IMR-90 (cell line): ENCODE data around the gene CLEC6A. TPM values are rescaled to one million over a fixed set of nuclear protein-coding genes. Genes with fewer than 3 reads are reported as not detected.

ENCODE experiments used
- ATAC-seq: fragments of 200-7000 bp; cut with Tn5 transposase; 2 replicates; pipeline ENCODE4 v1.9.1; 2020; ENCODE audit warnings: low read depth, mild to moderate bottlenecking, moderate library complexity
- BruUV-seq: library from RNA; stranded (reverse); fragments of 400-500 nt; replicated peaks from 2 replicates; lab custom pipeline; 2021; lab: Mats Ljungman, UMichigan
- CTCF ChIA-PET: fragments of 300-600 bp; formaldehyde crosslinking; extraction: SDS; loops from one replicate; lab custom pipeline; 2021; ENCODE audit warnings: antibody characterized with exemption; lab: Yijun Ruan, JAX
- POLR2A ChIA-PET: fragments of 300-600 bp; sonication (Branson Sonifier 250); formaldehyde crosslinking; loops from one replicate; lab custom pipeline; 2022; ENCODE audit warnings: antibody characterized with exemption; ENCODE audit not compliant: unreplicated experiment; lab: Charles Lee
- DNase-seq: peaks from one replicate; pipeline ENCODE4 v3.0.0; 2013
- H2AFZ ChIP-seq: replicated peaks from 2 replicates; pipeline ENCODE3; 2013; ENCODE audit warnings: low read length, mild to moderate bottlenecking; ENCODE audit not compliant: poor library complexity
- H2AK5ac ChIP-seq: 2 replicates; pipeline ENCODE4 v1.6.1; 2013; ENCODE audit warnings: low read depth, low read length, inconsistent platforms
- H2AK9ac ChIP-seq: replicated peaks from 2 replicates; pipeline ENCODE3; 2013; ENCODE audit warnings: mild to moderate bottlenecking, low read depth, low read length, moderate library complexity; ENCODE audit not compliant: poor library complexity
- H2BK120ac ChIP-seq: 2 replicates; pipeline ENCODE4 v1.6.1; 2013; ENCODE audit warnings: low read depth, low read length, inconsistent platforms
- H2BK15ac ChIP-seq: 3 replicates; pipeline ENCODE4 v1.6.1; 2013; ENCODE audit warnings: low read depth, low read length, inconsistent platforms
- H2BK20ac ChIP-seq: 2 replicates; pipeline ENCODE4 v1.6.1; 2013; ENCODE audit warnings: low read depth, mild to moderate bottlenecking, inconsistent platforms, low read length, moderate library complexity
- H2BK5ac ChIP-seq: 2 replicates; pipeline ENCODE4 v1.6.1; 2013; ENCODE audit warnings: mild to moderate bottlenecking, low read depth, low read length, inconsistent platforms; ENCODE audit not compliant: poor library complexity, severe bottlenecking
- H3K14ac ChIP-seq: replicated peaks from 2 replicates; pipeline ENCODE4 v1.6.1; 2013; ENCODE audit warnings: low read depth, low read length, inconsistent platforms
- H3K18ac ChIP-seq: 2 replicates; pipeline ENCODE4 v1.6.1; 2013; ENCODE audit warnings: low read depth, low read length, control low read depth
- H3K23ac ChIP-seq: 2 replicates; pipeline ENCODE4 v1.6.1; 2013; ENCODE audit warnings: low read depth, low read length, inconsistent platforms
- H3K27ac ChIP-seq: 2 replicates; pipeline ENCODE4 v1.5.1; 2013; ENCODE audit warnings: mild to moderate bottlenecking, control low read depth, low read length; ENCODE audit not compliant: insufficient read depth
- H3K27me3 ChIP-seq: 2 replicates; pipeline ENCODE4 v1.6.1; 2013; ENCODE audit warnings: low read length; ENCODE audit not compliant: control insufficient read depth, insufficient read depth
- H3K36me3 ChIP-seq: 2 replicates; pipeline ENCODE4 v1.6.1; 2013; ENCODE audit warnings: low read length, mixed read lengths; ENCODE audit not compliant: control insufficient read depth, insufficient read depth
- H3K4ac ChIP-seq: 2 replicates; pipeline ENCODE4 v1.6.1; 2013; ENCODE audit warnings: low read depth, low read length, inconsistent platforms
- H3K4me1 ChIP-seq: 2 replicates; pipeline ENCODE4 v1.6.1; 2013; ENCODE audit warnings: low read length, mixed read lengths; ENCODE audit not compliant: control insufficient read depth, insufficient read depth
- H3K4me2 ChIP-seq: 2 replicates; pipeline ENCODE4 v1.6.1; 2013; ENCODE audit warnings: low read depth, mild to moderate bottlenecking, control low read depth, low read length, moderate library complexity
- H3K4me3 ChIP-seq: 2 replicates; pipeline ENCODE4 v1.5.1; 2013; ENCODE audit warnings: low read depth, mild to moderate bottlenecking, control low read depth, low read length, moderate library complexity; ENCODE audit not compliant: insufficient read depth
- H3K56ac ChIP-seq: 2 replicates; pipeline ENCODE4 v1.6.1; 2013; ENCODE audit warnings: low read length, inconsistent platforms; ENCODE audit not compliant: insufficient read depth; ENCODE audit errors: extremely low read depth
- H3K79me1 ChIP-seq, 2 experiments: 2 replicates each; pipeline ENCODE4 v1.6.1; 2013; ENCODE audit warnings: low read length in 2 of 2, inconsistent platforms in 1 of 2, low read depth in 1 of 2
- H3K9ac ChIP-seq: 2 replicates; pipeline ENCODE4 v1.6.1; 2013; ENCODE audit warnings: low read depth, low read length, control low read depth
- H3K9me1 ChIP-seq: 2 replicates; pipeline ENCODE4 v1.6.1; 2013; ENCODE audit warnings: low read length, inconsistent platforms; ENCODE audit not compliant: insufficient read depth
- H3K9me3 ChIP-seq: 2 replicates; pipeline ENCODE4 v1.6.1; 2013; ENCODE audit warnings: low read length; ENCODE audit not compliant: control insufficient read depth, insufficient read depth
- H4K20me1 ChIP-seq: 2 replicates; pipeline ENCODE4 v1.6.1; 2013; ENCODE audit warnings: low read length, inconsistent platforms; ENCODE audit not compliant: insufficient read depth
- H4K5ac ChIP-seq: 2 replicates; pipeline ENCODE4 v1.6.1; 2013; ENCODE audit warnings: mild to moderate bottlenecking, low read depth, low read length, control low read depth
- H4K8ac ChIP-seq, 2 experiments: 2 replicates each; pipeline ENCODE4 v1.6.1; 2013; ENCODE audit warnings: low read depth in 2 of 2, low read length in 2 of 2, control low read depth in 1 of 2, inconsistent platforms in 1 of 2
- H4K91ac ChIP-seq: 2 replicates; pipeline ENCODE4 v1.6.1; 2013; ENCODE audit warnings: low read depth, low read length, inconsistent platforms; ENCODE audit not compliant: insufficient read depth
- CTCF ChIP-seq: conservative IDR thresholded peaks from 2 replicates; pipeline ENCODE4 v1.5.1; 2012; ENCODE audit warnings: mild to moderate bottlenecking, low read depth, low read length, improper control_type of control experiment
- FOS ChIP-seq: fragments of 150-350 bp; IDR thresholded peaks from 2 replicates; pipeline ENCODE4 v1.6.1; 2016; ENCODE audit warnings: low read depth, low read length
- MAZ ChIP-seq: IDR thresholded peaks from 2 replicates; pipeline ENCODE4 v1.6.1; 2012; ENCODE audit warnings: low read depth, mild to moderate bottlenecking, low read length, improper control_type of control experiment, moderate library complexity, borderline replicate concordance
- NFE2L2 ChIP-seq: fragments of 150-350 bp; IDR thresholded peaks from 2 replicates; pipeline ENCODE4 v1.6.1; 2016; ENCODE audit warnings: low read depth, mild to moderate bottlenecking, low read length
- RAD21 ChIP-seq: IDR thresholded peaks from 2 replicates; pipeline ENCODE4 v1.6.1; 2012; ENCODE audit warnings: low read length, improper control_type of control experiment
- RCOR1 ChIP-seq: IDR thresholded peaks from 2 replicates; pipeline ENCODE4 v1.6.1; 2012; ENCODE audit warnings: mild to moderate bottlenecking, low read length, improper control_type of control experiment; ENCODE audit not compliant: insufficient replicate concordance
- RFX5 ChIP-seq: IDR thresholded peaks from 2 replicates; pipeline ENCODE4 v1.8.0; 2012; ENCODE audit warnings: low read depth, mild to moderate bottlenecking, low read length, moderate library complexity
- USF2 ChIP-seq: fragments of 150-350 bp; IDR thresholded peaks from 2 replicates; pipeline ENCODE4 v1.6.1; 2017; ENCODE audit warnings: mild to moderate bottlenecking, antibody characterized with exemption, low read length, low read depth
- WGBS, 2 experiments: methylation state at CpG; one replicate each; pipeline versions ENCODE4 v1.1.5 to v1.1.7; 2013; ENCODE audit warnings: missing lambda C conversion rate in 2 of 2; ENCODE audit not compliant: insufficient read length in 1 of 2; ENCODE audit errors: extremely low coverage in 2 of 2; 5-methylcytosine and 5-hydroxymethylcytosine counted together
- dilution Hi-C: fragments of 300-500 bp; cut with HindIII; formaldehyde crosslinking; loops from one replicate; pipeline ENCODE4 v1.14.3; 2018; ENCODE audit warnings: low sequenced_read_pairs; ENCODE audit not compliant: unreplicated experiment
- in situ Hi-C: fragments of 300-500 bp; cut with MboI; formaldehyde crosslinking; loops from 3 replicates; pipeline ENCODE4 v1.14.3; 2019; ENCODE audit warnings: low sequenced_read_pairs, inconsistent platforms, mixed read lengths
- intact Hi-C: fragments of 100-400 bp; cut with micrococcal nuclease; formaldehyde crosslinking; loops from 2 replicates; pipeline ENCODE4 v1.10.0; 2022
- polyA plus RNA-seq, 3 experiments: library from polyadenylated mRNA; depleted of rRNA; stranded (reverse); fragments of >200 nt; gene quantifications; 2 replicates each; pipeline ENCODE4 v1.2.3, GENCODE V29; 2012; ENCODE audit warnings: low replicate concordance in 1 of 3
- total RNA-seq: library from RNA; depleted of rRNA; stranded (reverse); fragments of >200 nt; gene quantifications from 2 replicates; pipeline ENCODE4 v1.2.3, GENCODE V29; 2012

Gene CLEC6A
- total and polyA plus RNA-seq, 2 of the 4 experiments (the other 2 are of a cell fraction), result not detected

DNA sequence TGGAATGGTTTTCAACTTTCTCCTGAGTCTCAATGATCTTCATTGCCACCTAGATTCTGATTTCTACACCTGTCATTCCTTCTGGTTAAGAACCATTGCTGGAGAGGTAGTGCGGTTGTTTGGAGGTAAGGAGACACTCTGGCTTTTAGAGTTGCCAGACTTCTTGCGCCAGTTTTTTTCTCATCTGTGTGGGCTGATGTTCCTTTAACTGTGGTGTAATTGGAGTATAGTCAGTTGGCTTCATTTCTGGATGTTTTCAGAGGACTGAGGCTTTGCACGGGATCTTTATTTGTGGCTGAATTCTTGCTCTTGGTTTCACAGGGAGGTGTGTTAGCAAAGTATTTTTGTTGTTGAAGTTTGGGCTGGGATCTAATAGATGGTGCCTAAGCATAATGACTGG is 51.8 kb downstream of the CLEC6A start:
- CTCF ChIA-PET, result no interaction called here
- H2BK15ac ChIP-seq, result no peak overlapping the region
- dilution Hi-C loops, result no loop called here

More for the DNA sequence above, 51.8 kb downstream of the CLEC6A start:
- no peak overlapping the region for H4K5ac ChIP-seq
- no peak overlapping the region for H3K4ac ChIP-seq
- WGBS, 2 experiments, result no CpG with 5 or more reads among the region's 3 CpGs
- H2BK120ac ChIP-seq, result no peak overlapping the region
- intact Hi-C loops, result no loop called here
- no peak overlapping the region for H2BK20ac ChIP-seq
- H3K9ac ChIP-seq, result no peak overlapping the region
- no peak overlapping the region for H3K27ac ChIP-seq
- no TSS peak for BruUV-seq
- H3K23ac ChIP-seq, result no peak overlapping the region
- no peaks in the 10 kb centered on the region for H3K36me3 ChIP-seq
- no peaks in the 10 kb centered on the region for H4K20me1 ChIP-seq
- DNase-seq (no peak), ATAC-seq (no peak)
- H3K79me1 ChIP-seq, result no peaks in the 10 kb centered on the region
- H3K9me3 ChIP-seq, result no peaks in the 10 kb centered on the region
- no peak overlapping the region for H2AFZ ChIP-seq
- no peak overlapping the region for H4K8ac ChIP-seq
- no peak overlapping the region; the same call in 1 of the 2 replicates for H3K56ac ChIP-seq
- H3K4me2 ChIP-seq, result no peak overlapping the region
- in situ Hi-C loops, result no loop called here
- POLR2A ChIA-PET, result no interaction called here
- H3K4me1 ChIP-seq, result no peaks in the 10 kb centered on the region
- no peak overlapping the region for H3K4me3 ChIP-seq
- TF ChIP-seq USF2, result no peak
- TF ChIP-seq RAD21, result no peak
- TF ChIP-seq RCOR1, result no peak
- TF ChIP-seq NFE2L2, result no peak
- no peak for TF ChIP-seq MAZ
- TF ChIP-seq RFX5, result no peak
- no peak for TF ChIP-seq FOS
- TF ChIP-seq CTCF, result no peak
- no peak overlapping the region for H4K91ac ChIP-seq
- H2AK5ac ChIP-seq, result no peak overlapping the region
- H3K27me3 ChIP-seq, result no peaks in the 10 kb centered on the region
- H3K9me1 ChIP-seq, result no peaks in the 10 kb centered on the region
- H3K18ac ChIP-seq, result no peak overlapping the region
- no peak overlapping the region for H2AK9ac ChIP-seq
- H2BK5ac ChIP-seq, result no peak overlapping the region
- H3K14ac ChIP-seq, result no peak overlapping the region
